AG08395 (cell line): ENCODE data around the gene KIFAP3.
A peak's percentile ranks its signal among the peaks of the same experiment; 100 is the strongest.
"Not testable (repeated sequence)": the region's sequence is repeated elsewhere in the genome, so short reads cannot be mapped to it uniquely, and the experiment has no call there.

Source experiments
- DNase-seq: peaks from one replicate; pipeline ENCODE4 v3.0.0; 2012; ENCODE audit warnings: mixed read lengths, low spot score

The KIFAP3 gene

GRCh38 chr1:169886931-169887330, 187.6 kb downstream of the KIFAP3 start:
- no peak for DNase-seq

GRCh38 chr1:169886422-169886821, 188.1 kb downstream of the KIFAP3 start:
- no peak for DNase-seq

- DNase-seq = no peak
Observed at GRCh38 chr1:169885207-169885606, 189.3 kb downstream of the KIFAP3 start.

GRCh38 chr1:169884634-169885033, 189.9 kb downstream of the KIFAP3 start:
- no peak for DNase-seq

GRCh38 chr1:169882039-169882511, 192.4 kb downstream of the KIFAP3 start:
- no peak for DNase-seq

- peak; percentile 31 for DNase-seq
Observed at GRCh38 chr1:169879034-169879840, 195.3 kb downstream of the KIFAP3 start.

GRCh38 chr1:169878498-169878897, 196.0 kb downstream of the KIFAP3 start:
- DNase-seq = no peak

- no peak for DNase-seq
Observed at GRCh38 chr1:169877800-169878491, 196.5 kb downstream of the KIFAP3 start.

GRCh38 chr1:169874229-169874628, 200.3 kb downstream of the KIFAP3 start:
- DNase-seq = peak; percentile 88

- no peak for DNase-seq
Observed at GRCh38 chr1:169873582-169874199, 200.8 kb downstream of the KIFAP3 start.

- DNase-seq = no peak
Observed at GRCh38 chr1:169872906-169873305, 201.6 kb downstream of the KIFAP3 start.

- DNase-seq = not testable (repeated sequence)
Observed at GRCh38 chr1:169871988-169872387, 202.5 kb downstream of the KIFAP3 start.
